ENCODE data around the gene ACRBP. TPM values are rescaled to one million over a fixed set of nuclear protein-coding genes. Genes with fewer than 3 reads are reported as not detected.

The ACRBP gene
- total RNA-seq (2014; rRNA removed; shearing (Covaris generic)) (3.6 and 4.4 TPM in 2 replicates), total RNA-seq (2022) (9.3 and 9.4 TPM in 2 replicates), Bru-seq, nascent RNA (percentile 37 among the genes with signal in this experiment), BruChase-seq, experiment 1, labeled RNA remaining after a 6-hour chase (percentile 32 among the genes with signal in this experiment), BruChase-seq, experiment 2, labeled RNA remaining after a 2-hour chase (percentile 36 among the genes with signal in this experiment)
- long read RNA-seq, partial matches to known transcripts = 1 of 7 reads
- long read RNA-seq, other reads (novel, unspliced or antisense) = 1 of 7 reads

DNA sequence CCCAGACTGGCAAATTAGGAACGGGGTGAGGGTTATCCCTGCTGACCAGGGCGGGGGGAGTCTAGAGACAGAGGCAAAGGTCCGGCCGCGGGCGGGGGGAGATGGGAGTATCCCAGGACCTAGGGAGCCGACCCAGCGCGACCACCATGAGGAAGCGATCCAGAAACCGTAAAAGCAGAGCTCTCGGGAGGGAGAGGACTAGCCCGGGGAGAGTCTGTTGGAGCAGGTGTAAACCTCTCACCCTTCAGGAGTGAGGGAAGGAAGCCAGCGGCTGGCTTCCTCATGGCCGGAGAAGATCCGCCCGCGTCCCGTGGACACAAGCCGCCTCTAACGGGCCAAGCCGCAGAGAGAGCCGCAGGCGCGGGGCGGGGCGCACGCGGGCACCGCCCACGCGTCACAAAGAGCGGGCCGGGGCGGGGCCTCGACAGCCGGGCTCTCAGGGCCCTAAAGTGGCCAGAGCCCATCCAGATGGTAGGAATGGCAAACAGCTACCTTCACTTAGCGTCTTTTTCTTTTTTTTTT lies at the start of gene ACRBP:
TSS of gene ACRBP (minus strand) at position 350 of the 522 bp plus-strand sequence. CDS start at position 284, 66 bp downstream.
- Histone ChIP-seq H3K4me2 (ENCODE audit: low read length) (peak within 1 kb of the TSS; percentile 94), H3K79me2 (ENCODE audit: insufficient read depth, low read depth, low read length) (no peaks in the 10 kb centered on the region), H3K9me2 (ENCODE audit: insufficient read depth, low read length) (no peaks in the 10 kb centered on the region), H3K9me3 (ENCODE audit: low read length) (no peaks in the 10 kb centered on the region), H3K4me1 (ENCODE audit: insufficient read depth, low read length, poor library complexity, severe bottlenecking) (peaks cover 36% of the 10 kb centered on the region), H2AFZ (ENCODE audit: low read length) (peak within 1 kb of the TSS; percentile 63; the same call in 1 of the 2 replicates), H3K4me3 (ENCODE audit: low read depth, low read length, poor library complexity, severe bottlenecking) (peak within 1 kb of the TSS; percentile 72), H3K36me3 (ENCODE audit: insufficient read depth, low read length) (peaks cover 5% of the 10 kb centered on the region), H4K20me1 (ENCODE audit: insufficient read depth, low read length) (no peaks in the 10 kb centered on the region), H3K27ac (ENCODE audit: low read depth, low read length, poor library complexity, severe bottlenecking) (no peak within 1 kb of the TSS)
- DNase-seq (ENCODE audit: low spot score) = peak; percentile 80
- intact Hi-C loops (cut with micrococcal nuclease; ENCODE audit: unreplicated experiment) = no loop called here
- ChIA-PET CTCF (ENCODE audit: unreplicated experiment) (interaction anchor here (0.6 kb wide), 1 partner anchor 54 kb away, joined by 3 read pairs; the partner anchor contains the start of gene PIANP), POLR2A (interaction anchor here (0.8 to 1.4 kb wide), 2 partner anchors 15 to 16 kb away, joined by 4 to 5 read pairs; no protein-coding TSS in a partner anchor)
- TF ChIP-seq CTCF (conservative IDR thresholded peaks at IDR 0.05; ENCODE audit: low read length) = no peak
- no peak for TF ChIP-seq EZH2phosphoT487 (IDR thresholded peaks at IDR 0.05; ENCODE audit: borderline replicate concordance, low read depth, low read length)
- no TSS peak for BruUV-seq (replicated peaks)

- H3K36me3 ChIP-seq (ENCODE audit: insufficient read depth, low read length) = peaks cover 13% of the 10 kb centered on the region; the same call in 1 of the 2 replicates
- peak overlapping the region; percentile 54 for H3K4me3 ChIP-seq (ENCODE audit: low read depth, low read length, poor library complexity, severe bottlenecking)
- H2AFZ ChIP-seq (ENCODE audit: low read length) = no peak overlapping the region
- BruUV-seq (replicated peaks) = no TSS peak
- peak; percentile 72 for DNase-seq (ENCODE audit: low spot score)
- H3K79me2 ChIP-seq (ENCODE audit: insufficient read depth, low read depth, low read length) = peaks cover 13% of the 10 kb centered on the region; the same call in 1 of the 2 replicates
- no peaks in the 10 kb centered on the region for H3K9me2 ChIP-seq (ENCODE audit: insufficient read depth, low read length)
- H3K9me3 ChIP-seq (ENCODE audit: low read length) = no peaks in the 10 kb centered on the region
- intact Hi-C loops (cut with micrococcal nuclease; ENCODE audit: unreplicated experiment) = loop anchor here (2.0 to 10.0 kb wide), 3 partner anchors 57 to 271 kb away; partner anchors contain the start of genes MLF2, MRPL51 and NCAPD2
- H4K20me1 ChIP-seq (ENCODE audit: insufficient read depth, low read length) = no peaks in the 10 kb centered on the region
- CTCF ChIA-PET (ENCODE audit: unreplicated experiment) = interaction anchor here (1.5 kb wide), 1 partner anchor 28 kb away, joined by 3 read pairs; the partner anchor contains the start of gene COPS7A
- peaks cover 92% of the 10 kb centered on the region for H3K4me1 ChIP-seq (ENCODE audit: insufficient read depth, low read length, poor library complexity, severe bottlenecking)
- POLR2A ChIA-PET = interaction anchor here (0.6 to 1.9 kb wide), 6 partner anchors 20 to 157 kb away, joined by 3 to 16 read pairs (median 6); partner anchors contain the start of genes COPS7A, MLF2 and USP5
- peak overlapping the region; percentile 96 for H3K27ac ChIP-seq (ENCODE audit: low read depth, low read length, poor library complexity, severe bottlenecking)
- peak overlapping the region; percentile 93 for H3K4me2 ChIP-seq (ENCODE audit: low read length)
- no peak for TF ChIP-seq EZH2phosphoT487 (IDR thresholded peaks at IDR 0.05; ENCODE audit: borderline replicate concordance, low read depth, low read length)
- TF ChIP-seq CTCF (conservative IDR thresholded peaks at IDR 0.05; ENCODE audit: low read length) = 0 out of 2 replicates have a peak, but pooled peaks have one; percentile 17
These were observed 48.2 kb upstream of the ACRBP start for GRCh38 chr12:6695313-6696045.

Measured in OCI-LY7 (cell line).